Measurements from ENCODE around the gene NECAB2.
"Not testable (repeated sequence)": the region's sequence is repeated elsewhere in the genome, so short reads cannot be mapped to it uniquely, and the experiment has no call there.

Gene NECAB2

DNA sequence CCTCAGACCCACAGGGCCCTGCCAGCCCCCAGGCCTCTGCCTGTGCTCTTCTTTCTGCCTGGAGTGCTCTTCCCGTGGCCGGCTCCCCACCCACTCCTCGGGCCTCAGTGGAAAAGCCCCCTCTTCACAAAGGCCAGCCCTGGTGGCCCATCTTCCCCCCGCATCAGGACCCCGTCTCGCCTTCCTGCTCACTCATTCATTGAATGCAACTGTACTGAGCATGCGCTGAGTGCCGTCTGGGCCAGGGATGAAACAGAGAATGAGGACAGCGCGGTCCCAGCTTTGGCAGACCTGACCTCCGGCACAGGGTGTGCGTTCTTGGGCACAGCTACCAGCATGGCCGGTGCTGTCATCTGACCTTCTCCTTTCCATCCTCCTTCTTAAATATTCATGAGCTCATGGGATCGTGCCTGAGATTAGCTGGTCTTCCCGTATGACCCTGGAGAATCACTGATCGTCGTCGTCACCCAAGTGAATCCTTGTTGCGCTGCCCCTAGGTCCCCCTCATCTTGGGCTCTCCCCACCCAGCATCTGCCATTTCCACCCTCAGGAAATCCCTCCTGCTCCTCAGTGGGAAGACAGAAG, 31.4 kb upstream of the NECAB2 start:
- DNase-seq = no peak

DNA sequence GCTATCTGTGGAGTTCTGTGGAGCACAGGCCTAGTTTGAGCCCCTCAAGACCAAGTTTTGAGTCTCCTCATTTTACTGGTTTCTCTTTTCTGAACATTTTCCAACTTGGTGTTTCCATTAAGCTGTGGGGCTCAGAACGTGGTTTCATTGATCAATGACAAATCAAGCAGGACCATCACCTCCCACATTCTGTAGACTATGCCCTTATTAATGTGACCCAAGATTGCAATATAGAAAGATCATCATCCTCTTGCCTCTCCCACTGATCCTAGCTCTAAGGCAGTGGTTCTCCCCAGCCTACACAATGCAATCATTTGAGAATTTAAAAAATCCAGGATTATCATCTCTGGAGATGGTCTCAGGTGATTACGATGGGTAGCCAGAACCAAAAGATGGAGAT, 30.8 kb upstream of the NECAB2 start:
- no peak for DNase-seq

DNA sequence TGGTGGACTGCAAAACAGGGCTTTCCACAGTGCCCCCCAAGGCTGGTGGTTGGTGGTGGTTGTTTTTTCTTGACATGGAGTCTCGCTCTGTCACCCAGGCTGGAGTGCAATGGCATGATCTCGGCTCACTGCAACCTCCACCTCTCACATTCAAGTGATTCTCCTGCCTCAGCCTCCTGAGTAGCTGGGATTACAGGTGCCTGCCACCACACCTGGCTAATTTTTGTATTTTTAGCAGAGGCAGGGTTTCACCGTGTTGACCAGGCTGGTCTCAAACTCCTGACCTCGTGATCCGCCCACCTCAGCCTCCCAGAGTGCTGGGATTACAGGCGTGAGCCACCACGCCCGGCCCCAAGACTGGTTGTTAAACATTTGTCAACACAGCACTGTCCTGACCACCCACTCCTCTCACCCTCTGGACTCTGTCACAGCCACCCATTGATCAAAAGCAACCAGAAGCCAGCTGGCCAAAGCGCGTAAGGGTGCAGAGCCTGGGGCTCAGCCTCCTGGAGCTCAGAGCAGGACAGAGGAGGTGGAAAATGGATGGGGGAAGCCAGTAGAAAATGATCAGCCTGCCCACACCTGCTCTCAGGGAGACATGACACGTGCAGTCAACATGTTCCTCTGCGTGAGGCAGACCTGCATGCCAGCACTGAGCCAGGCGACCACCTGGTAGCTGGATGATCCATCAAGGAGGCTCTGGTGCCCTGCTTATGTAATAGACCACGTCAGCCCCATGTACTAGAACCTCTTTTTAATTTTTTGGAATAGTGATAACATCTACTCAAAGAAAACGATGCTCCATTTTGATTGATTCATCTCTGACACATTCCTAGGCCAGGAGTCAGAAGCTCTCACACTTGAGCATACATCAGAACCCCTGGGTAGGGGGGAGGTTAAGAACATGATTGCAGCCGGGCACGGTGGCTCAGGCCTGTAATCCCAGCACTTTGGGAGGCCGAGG, 29.8 kb upstream of the NECAB2 start:
- no peak for DNase-seq

DNA sequence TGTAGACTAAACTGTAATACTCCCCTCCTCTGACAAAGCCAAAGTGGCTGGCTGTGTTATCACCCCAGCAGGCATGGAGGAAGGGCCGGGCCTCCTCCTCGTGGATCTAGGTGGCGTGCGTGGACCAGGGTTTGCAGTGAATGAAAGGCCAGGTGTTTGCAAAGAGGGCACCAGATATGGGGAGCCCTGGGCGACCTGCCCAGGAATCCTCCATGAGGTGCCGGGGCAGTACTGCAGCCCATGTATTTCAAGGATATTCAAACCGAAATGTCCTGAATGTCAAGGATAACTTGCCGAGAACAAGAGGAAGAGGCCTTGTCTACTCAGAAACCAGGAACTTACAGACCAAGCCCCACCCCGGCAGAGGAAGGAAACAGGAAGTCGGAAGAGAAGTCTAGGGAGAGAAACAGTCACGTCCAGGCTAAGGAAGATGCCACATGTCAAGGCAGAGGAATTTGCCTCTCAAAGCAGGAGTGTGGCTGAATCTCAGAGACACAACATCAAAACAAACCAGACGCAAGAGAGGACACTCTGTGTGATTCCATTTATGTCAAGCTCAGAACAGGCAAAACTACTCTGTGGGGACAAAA, 28.7 kb upstream of the NECAB2 start:
- DNase-seq = no peak

DNA sequence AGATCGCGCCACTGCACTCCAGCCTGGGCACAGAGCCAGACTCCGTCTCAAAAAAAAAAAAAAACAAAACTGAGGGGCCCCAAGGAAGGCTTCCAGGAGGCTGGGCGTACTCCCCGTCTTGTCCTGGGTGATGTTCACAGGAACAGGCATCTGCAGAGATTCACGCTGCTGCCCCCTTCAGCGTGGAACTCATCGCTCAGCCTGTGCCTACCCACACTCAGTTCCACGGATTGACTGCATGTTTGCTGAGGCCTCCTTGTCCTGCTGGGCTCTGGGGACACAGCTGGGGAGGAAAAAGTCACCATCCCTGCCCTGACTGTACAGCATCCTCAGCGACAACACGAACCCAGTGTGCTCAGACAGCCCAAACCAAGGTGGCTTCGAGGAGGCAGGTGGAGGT, 27.9 kb upstream of the NECAB2 start:
- no peak for DNase-seq

DNA sequence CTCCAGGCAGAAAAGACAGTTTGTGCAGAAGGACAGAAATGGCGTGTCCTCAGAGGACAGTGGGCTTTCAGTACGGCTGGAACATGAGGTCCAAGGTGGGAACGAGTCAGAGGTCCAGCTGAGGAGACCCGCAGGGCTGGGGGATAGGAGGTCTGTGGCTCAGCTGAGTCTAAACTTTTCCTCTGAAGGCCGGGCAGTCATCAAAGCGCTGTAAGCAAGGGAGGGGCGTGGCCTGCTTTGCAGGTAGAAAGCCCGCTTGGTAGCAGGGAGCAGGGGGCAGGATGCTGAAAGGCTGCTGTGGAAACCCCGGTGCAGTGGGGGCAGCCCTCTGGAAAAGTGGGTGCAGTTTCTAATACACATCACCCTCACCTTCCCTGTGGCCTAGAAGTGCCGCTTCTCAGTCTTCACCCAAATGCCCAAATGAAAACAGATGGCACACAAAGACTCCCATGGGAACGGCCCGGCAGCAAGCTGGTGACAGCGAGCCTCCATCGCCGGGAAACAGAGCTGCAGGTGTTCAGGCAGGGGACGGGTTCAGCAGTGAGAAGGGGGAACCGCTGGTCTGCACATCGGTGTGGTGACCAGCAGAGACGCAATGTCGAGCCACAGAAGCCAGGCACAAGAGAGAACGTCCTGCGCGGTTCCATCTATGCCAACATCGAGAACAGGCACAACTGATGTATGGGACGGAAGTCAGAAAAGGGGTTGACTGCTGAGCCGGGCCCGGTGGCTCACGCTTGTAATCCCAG, 27.2 kb upstream of the NECAB2 start:
- no peak for DNase-seq

- DNase-seq = not testable (repeated sequence)
Measured at GRCh38 chr16:83941546-83941945, 26.5 kb upstream of the NECAB2 start.

GRCh38 chr16:83942074-83942473, 26.0 kb upstream of the NECAB2 start:
- DNase-seq = no peak

GRCh38 chr16:83942815-83943515, 25.1 kb upstream of the NECAB2 start:
- no peak for DNase-seq

DNA sequence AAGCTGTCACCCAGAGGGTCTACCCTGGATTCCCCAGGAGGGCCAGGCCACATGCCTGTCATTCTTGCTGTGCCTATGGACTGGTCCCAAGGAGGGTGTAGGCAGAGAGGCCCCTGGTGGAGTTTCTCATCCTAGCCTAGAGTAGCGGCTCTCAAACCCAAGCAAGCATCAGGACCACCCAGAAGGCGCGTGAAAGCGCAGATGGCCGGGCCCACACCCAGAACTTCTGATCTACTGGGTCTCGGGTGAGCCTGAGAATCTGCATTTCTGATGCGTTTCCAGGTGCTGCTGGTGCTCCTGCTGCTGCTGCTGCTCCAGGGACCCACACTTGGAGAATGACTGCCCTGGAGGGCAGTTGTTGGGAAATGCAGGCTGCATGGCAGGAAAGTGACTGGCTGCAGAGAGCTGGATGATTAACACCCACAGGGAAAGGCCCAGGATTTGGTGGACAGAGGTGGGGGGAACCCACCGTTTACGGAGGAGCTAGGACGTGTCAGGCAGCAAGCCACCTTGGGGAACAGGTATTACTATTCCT, 24.5 kb upstream of the NECAB2 start:
- DNase-seq = no peak

DNA sequence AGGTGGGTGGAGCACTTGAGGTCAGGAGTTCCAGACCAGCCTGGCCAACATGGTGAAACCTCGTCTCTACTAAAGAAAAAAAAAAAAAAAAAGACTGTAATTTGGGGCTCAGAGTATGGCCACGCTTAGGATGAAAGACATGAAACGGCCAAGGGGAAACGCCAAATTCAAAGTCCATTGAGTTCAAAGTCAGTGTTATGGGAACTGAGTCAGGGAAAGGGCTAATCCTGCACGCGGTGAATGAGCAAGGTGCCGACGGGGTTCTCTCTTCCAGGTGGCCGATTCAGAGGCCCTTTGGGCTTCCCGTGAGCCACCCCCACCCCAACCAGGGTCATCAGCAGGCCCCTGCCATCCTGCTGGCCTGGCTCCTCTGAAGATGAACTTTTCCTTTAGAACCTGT, 22.5 kb upstream of the NECAB2 start:
- DNase-seq = no peak

- no peak for DNase-seq
Measured at GRCh38 chr16:83946154-83946780, 21.8 kb upstream of the NECAB2 start.

DNA sequence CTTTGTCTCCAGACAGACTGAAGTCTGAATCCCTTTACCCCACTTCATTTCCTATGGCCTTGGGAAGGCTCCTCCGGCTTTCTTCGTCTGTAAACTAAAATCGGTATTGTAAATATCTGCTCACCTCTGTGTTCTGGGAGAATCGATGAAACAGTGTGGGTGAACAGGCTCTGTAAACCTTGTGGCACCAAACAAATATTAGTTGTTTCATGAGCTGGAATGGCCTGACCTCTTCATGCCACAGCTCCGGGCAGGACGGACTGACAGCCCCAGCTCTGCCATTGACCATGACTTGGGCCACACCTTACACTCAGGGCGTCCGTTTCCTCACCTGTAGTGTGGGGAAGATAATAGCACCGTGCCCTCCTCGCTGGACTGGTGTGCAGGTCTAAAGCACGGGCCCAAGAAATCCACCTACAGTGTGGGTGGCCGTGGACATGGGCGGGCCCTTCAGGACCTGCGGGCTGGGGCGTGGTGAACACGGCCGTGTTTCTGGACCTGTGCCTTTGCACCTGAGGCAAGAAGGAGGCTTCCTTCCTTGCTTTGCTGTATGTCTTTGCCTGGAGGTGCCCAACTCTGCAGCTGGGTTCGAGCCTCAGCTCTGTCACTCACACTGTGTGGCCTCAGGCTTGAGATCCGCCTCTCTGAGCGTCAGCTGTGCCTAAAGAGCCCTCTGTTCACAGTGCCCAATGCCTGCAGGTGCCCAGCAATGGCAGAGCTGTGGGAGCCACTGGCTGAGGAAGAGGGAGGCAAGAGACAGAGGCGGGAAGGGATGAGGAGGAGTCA, 21.1 kb upstream of the NECAB2 start:
- DNase-seq = no peak

- DNase-seq = no peak
Measured at GRCh38 chr16:83947642-83948234, 20.3 kb upstream of the NECAB2 start.

GRCh38 chr16:83948914-83949723, 18.9 kb upstream of the NECAB2 start:
- DNase-seq = no peak

GRCh38 chr16:83949724-83950001, 18.4 kb upstream of the NECAB2 start:
- no peak for DNase-seq

- DNase-seq = not testable (repeated sequence)
Measured at GRCh38 chr16:83950862-83951399, 17.1 kb upstream of the NECAB2 start.

GRCh38 chr16:83951544-83951943, 16.5 kb upstream of the NECAB2 start:
- DNase-seq = no peak

- DNase-seq = no peak
Measured at GRCh38 chr16:83952587-83952939, 15.5 kb upstream of the NECAB2 start.
